ENCODE results near the gene SHQ1. TPM values are rescaled to one million over a fixed set of nuclear protein-coding genes. Genes with fewer than 3 reads are reported as not detected.
"Not testable (repeated sequence)": the region's sequence is repeated elsewhere in the genome, so short reads cannot be mapped to it uniquely, and the experiment has no call there.

SHQ1 gene
- total RNA-seq, 1 experiment from 2014 or later: 27.6 TPM

DNA sequence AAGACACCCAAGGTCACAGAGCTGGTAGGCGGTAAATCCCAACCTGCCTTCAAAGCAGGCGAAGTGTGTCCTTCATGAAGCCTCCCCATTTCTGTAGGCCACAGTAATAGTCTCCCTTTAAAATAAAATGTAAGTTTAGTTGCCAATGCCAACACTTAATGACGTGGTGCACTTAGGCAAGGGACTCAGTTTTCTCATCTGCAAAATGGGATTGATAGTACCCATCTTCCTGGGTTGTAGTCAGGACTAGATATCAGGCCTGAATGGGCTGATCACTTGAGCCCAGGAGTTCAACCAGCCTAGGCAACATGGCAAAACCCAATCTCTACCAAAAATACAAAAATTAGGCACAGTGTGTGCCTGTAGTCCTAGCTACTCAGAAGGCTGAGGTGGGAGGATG lies 114.6 kb downstream of the SHQ1 start:
- no peak overlapping the region for H3K9ac ChIP-seq (ENCODE audit: low read length)
- H3K4me2 ChIP-seq (ENCODE audit: low read length): no peak overlapping the region
- RAD21 ChIA-PET (ENCODE audit: low non-redundant PET in 1 of 2, low total read pairs in 2 of 2, uncharacterized antibody in 2 of 2, unreplicated experiment in 2 of 2): no interaction called here
- peaks cover 0 to 8% of the 10 kb centered on the region in 2 experiments; a peak in 1 of 4 replicates for H3K4me1 ChIP-seq (ENCODE audit: control insufficient read depth in 1 of 2, insufficient read depth in 2 of 2, low read length in 2 of 2)
- TF ChIP-seq TCF7L2 (IDR thresholded peaks at IDR 0.05; ENCODE audit: borderline replicate concordance, extremely low read depth, insufficient read depth, insufficient read length) (no peak), CEBPB (IDR thresholded peaks at IDR 0.05; ENCODE audit: low read depth) (no peak), POLR2A (IDR thresholded peaks at IDR 0.05; ENCODE audit: borderline replicate concordance, extremely low read depth, insufficient read depth, insufficient read length) (no peak), JUND (IDR thresholded peaks at IDR 0.05) (no peak), ZFX (IDR thresholded peaks at IDR 0.05) (no peak), POLR2AphosphoS5 (IDR thresholded peaks at IDR 0.05; ENCODE audit: low read depth, low read length) (no peak), EZH2 (IDR thresholded peaks at IDR 0.05) (no peak), SP1 (IDR thresholded peaks at IDR 0.05; ENCODE audit: low read depth) (no peak), YY1 (IDR thresholded peaks at IDR 0.05; ENCODE audit: extremely low read depth, insufficient replicate concordance, low read depth, low read length) (no peak), SIN3A (IDR thresholded peaks at IDR 0.05; ENCODE audit: low read depth) (no peak), EZH2phosphoT487 (IDR thresholded peaks at IDR 0.05; ENCODE audit: borderline replicate concordance) (no peak), ELF1 (IDR thresholded peaks at IDR 0.05; ENCODE audit: borderline replicate concordance, low read depth) (no peak)
- TF ChIP-seq, protein P1, sequence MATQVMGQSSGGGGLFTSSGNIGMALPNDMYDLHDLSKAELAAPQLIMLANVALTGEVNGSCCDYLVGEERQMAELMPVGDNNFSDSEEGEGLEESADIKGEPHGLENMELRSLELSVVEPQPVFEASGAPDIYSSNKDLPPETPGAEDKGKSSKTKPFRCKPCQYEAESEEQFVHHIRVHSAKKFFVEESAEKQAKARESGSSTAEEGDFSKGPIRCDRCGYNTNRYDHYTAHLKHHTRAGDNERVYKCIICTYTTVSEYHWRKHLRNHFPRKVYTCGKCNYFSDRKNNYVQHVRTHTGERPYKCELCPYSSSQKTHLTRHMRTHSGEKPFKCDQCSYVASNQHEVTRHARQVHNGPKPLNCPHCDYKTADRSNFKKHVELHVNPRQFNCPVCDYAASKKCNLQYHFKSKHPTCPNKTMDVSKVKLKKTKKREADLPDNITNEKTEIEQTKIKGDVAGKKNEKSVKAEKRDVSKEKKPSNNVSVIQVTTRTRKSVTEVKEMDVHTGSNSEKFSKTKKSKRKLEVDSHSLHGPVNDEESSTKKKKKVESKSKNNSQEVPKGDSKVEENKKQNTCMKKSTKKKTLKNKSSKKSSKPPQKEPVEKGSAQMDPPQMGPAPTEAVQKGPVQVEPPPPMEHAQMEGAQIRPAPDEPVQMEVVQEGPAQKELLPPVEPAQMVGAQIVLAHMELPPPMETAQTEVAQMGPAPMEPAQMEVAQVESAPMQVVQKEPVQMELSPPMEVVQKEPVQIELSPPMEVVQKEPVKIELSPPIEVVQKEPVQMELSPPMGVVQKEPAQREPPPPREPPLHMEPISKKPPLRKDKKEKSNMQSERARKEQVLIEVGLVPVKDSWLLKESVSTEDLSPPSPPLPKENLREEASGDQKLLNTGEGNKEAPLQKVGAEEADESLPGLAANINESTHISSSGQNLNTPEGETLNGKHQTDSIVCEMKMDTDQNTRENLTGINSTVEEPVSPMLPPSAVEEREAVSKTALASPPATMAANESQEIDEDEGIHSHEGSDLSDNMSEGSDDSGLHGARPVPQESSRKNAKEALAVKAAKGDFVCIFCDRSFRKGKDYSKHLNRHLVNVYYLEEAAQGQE (IDR thresholded peaks at IDR 0.05; ENCODE audit: low read depth): no peak
- TF ChIP-seq, protein P2, sequence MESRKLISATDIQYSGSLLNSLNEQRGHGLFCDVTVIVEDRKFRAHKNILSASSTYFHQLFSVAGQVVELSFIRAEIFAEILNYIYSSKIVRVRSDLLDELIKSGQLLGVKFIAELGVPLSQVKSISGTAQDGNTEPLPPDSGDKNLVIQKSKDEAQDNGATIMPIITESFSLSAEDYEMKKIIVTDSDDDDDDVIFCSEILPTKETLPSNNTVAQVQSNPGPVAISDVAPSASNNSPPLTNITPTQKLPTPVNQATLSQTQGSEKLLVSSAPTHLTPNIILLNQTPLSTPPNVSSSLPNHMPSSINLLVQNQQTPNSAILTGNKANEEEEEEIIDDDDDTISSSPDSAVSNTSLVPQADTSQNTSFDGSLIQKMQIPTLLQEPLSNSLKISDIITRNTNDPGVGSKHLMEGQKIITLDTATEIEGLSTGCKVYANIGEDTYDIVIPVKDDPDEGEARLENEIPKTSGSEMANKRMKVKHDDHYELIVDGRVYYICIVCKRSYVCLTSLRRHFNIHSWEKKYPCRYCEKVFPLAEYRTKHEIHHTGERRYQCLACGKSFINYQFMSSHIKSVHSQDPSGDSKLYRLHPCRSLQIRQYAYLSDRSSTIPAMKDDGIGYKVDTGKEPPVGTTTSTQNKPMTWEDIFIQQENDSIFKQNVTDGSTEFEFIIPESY (IDR thresholded peaks at IDR 0.05; ENCODE audit: extremely low read depth, insufficient replicate concordance, low read length): no peak
- H2AFZ ChIP-seq (ENCODE audit: low read depth, low read length, poor library complexity, severe bottlenecking): no peak overlapping the region
- no peaks in the 10 kb centered on the region for H3K9me2 ChIP-seq (ENCODE audit: insufficient read depth)
- H3K4me3 ChIP-seq (replicated peaks in 1 of 2; ENCODE audit: low read depth in 1 of 2, low read length in 2 of 2): no peak overlapping the region
- H3K27me3 ChIP-seq (ENCODE audit: insufficient read depth, low read length): no peaks in the 10 kb centered on the region
- no peaks in the 10 kb centered on the region for H3K36me3 ChIP-seq (ENCODE audit: control insufficient read depth in 1 of 2, insufficient read depth in 2 of 2, low read length in 2 of 2)
- no TSS peak for BruUV-seq (replicated peaks)
- no peaks in the 10 kb centered on the region for H3K9me3 ChIP-seq (ENCODE audit: control insufficient read depth in 1 of 2, insufficient read depth in 1 of 2, low read depth in 1 of 2, low read length in 2 of 2)
- H3K79me2 ChIP-seq (ENCODE audit: insufficient read depth, low read length): no peaks in the 10 kb centered on the region
- no peak for ATAC-seq
- intact Hi-C loops (cut with micrococcal nuclease): no loop called here
- DNase-seq (ENCODE audit: low read depth, low spot score): no peak
- H3K27ac ChIP-seq (ENCODE audit: low read depth, low read length): no peak overlapping the region
- CTCF ChIA-PET: no interaction called here
- no peaks in the 10 kb centered on the region for H4K20me1 ChIP-seq (ENCODE audit: insufficient read depth)
- POLR2A ChIA-PET: no interaction called here

DNA sequence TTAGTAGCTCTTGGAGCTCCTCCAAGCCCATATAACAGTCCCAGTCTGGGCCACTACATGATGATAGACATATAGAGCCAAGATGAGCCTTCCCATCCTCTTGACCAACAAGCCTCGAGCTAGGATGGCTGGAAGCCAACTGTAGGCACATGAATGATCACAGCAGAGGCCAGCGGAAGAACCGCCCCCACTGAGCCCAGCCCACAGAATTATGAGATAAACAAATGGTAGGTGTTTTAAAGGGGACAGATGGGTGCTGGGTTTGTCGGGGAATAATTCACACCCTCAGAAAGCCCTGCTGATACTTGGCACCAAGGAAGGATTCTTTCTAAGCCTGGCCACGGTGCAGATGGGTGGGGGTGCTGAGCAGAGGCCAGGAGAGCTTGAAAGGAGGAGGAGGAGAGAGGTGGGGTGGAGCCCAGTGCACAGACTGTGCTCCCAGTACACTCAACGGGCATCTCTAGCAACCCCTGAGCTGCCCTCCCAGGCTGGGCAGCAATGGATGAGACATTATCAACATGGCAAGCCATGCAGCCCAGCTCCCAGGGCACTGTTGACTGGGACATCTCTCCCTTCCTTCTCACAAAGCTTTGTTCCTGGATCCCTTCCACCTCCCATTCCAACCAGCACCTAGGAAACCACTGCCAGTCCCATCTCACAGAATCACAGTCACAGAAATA lies 115.4 kb downstream of the SHQ1 start:
- ATAC-seq; H3K9me2 ChIP-seq (ENCODE audit: insufficient read depth); H4K20me1 ChIP-seq (ENCODE audit: insufficient read depth); H3K4me2 ChIP-seq (ENCODE audit: low read length); H3K9ac ChIP-seq (ENCODE audit: low read length); H3K4me3 ChIP-seq (replicated peaks in 1 of 2; ENCODE audit: low read depth in 1 of 2, low read length in 2 of 2); CTCF ChIA-PET; H3K36me3 ChIP-seq (ENCODE audit: control insufficient read depth in 1 of 2, insufficient read depth in 2 of 2, low read length in 2 of 2); H3K27ac ChIP-seq (ENCODE audit: low read depth, low read length); BruUV-seq (replicated peaks); H3K9me3 ChIP-seq (ENCODE audit: control insufficient read depth in 1 of 2, insufficient read depth in 1 of 2, low read depth in 1 of 2, low read length in 2 of 2); RAD21 ChIA-PET (ENCODE audit: low non-redundant PET in 1 of 2, low total read pairs in 2 of 2, uncharacterized antibody in 2 of 2, unreplicated experiment in 2 of 2); DNase-seq (ENCODE audit: low read depth, low spot score); H3K27me3 ChIP-seq (ENCODE audit: insufficient read depth, low read length); H2AFZ ChIP-seq (ENCODE audit: low read depth, low read length, poor library complexity, severe bottlenecking); intact Hi-C loops (cut with micrococcal nuclease); H3K79me2 ChIP-seq (ENCODE audit: insufficient read depth, low read length): not testable (repeated sequence)
- POLR2A ChIA-PET: interaction anchor here (0.8 kb wide), 1 partner anchor 9 kb away, joined by 4 read pairs; no protein-coding TSS in a partner anchor
- H3K4me1 ChIP-seq (ENCODE audit: control insufficient read depth in 1 of 2, insufficient read depth in 2 of 2, low read length in 2 of 2): peaks cover 0 to 10% of the 10 kb centered on the region in 2 experiments; a peak in 1 of 4 replicates

Measured in HCT116 (cell line).